HEK293T (cell line): ENCODE results near the gene DLEC1.

Source experiments
- ARNT ChIP-seq: fragments of 450-650 bp; IDR thresholded peaks from 2 replicates; pipeline ENCODE4 v1.6.1; 2017; ENCODE audit warnings: mild to moderate bottlenecking
- BHLHE40 ChIP-seq: fragments of 450-650 bp; IDR thresholded peaks from 2 replicates; pipeline ENCODE4 v1.6.1; 2016; ENCODE audit warnings: mild to moderate bottlenecking, moderate library complexity, borderline replicate concordance
- ELF4 ChIP-seq: fragments of 450-650 bp; IDR thresholded peaks from 2 replicates; pipeline ENCODE4 v1.6.1; 2017; ENCODE audit warnings: antibody characterized with exemption
- FOXK2 ChIP-seq: fragments of 450-650 bp; IDR thresholded peaks from 2 replicates; pipeline ENCODE4 v1.6.1; 2016; ENCODE audit warnings: mild to moderate bottlenecking
- FOXM1 ChIP-seq: fragments of 450-650 bp; IDR thresholded peaks from 2 replicates; pipeline ENCODE4 v1.6.1; 2017; ENCODE audit warnings: mild to moderate bottlenecking, borderline replicate concordance
- HDGF ChIP-seq: fragments of 450-650 bp; IDR thresholded peaks from 2 replicates; pipeline ENCODE4 v1.6.1; 2017; ENCODE audit warnings: antibody characterized with exemption, borderline replicate concordance
- LEF1 ChIP-seq: fragments of 450-650 bp; IDR thresholded peaks from 2 replicates; pipeline ENCODE4 v1.6.1; 2017; ENCODE audit warnings: mild to moderate bottlenecking, borderline replicate concordance
- NFRKB ChIP-seq: fragments of 450-650 bp; IDR thresholded peaks from 2 replicates; pipeline ENCODE4 v1.6.1; 2016; ENCODE audit warnings: mild to moderate bottlenecking, moderate library complexity
- PKNOX1 ChIP-seq: fragments of 450-650 bp; IDR thresholded peaks from 2 replicates; pipeline ENCODE4 v1.6.1; 2016
- SP1 ChIP-seq: fragments of 450-650 bp; IDR thresholded peaks from 2 replicates; pipeline ENCODE4 v1.6.1; 2017
- SUZ12 ChIP-seq: fragments of 450-650 bp; IDR thresholded peaks from 2 replicates; pipeline ENCODE4 v1.6.1; 2016; ENCODE audit warnings: mild to moderate bottlenecking
- TARDBP ChIP-seq: fragments of 450-650 bp; IDR thresholded peaks from 2 replicates; pipeline ENCODE4 v1.6.1; 2016

- TF ChIP-seq BHLHE40 (no peak), SUZ12 (no peak), ELF4 (no peak), SP1 (no peak), HDGF (no peak), FOXM1 (no peak), LEF1 (no peak), PKNOX1 (no peak), ARNT (no peak), TARDBP (no peak), NFRKB (no peak), FOXK2 (no peak)
Observed at GRCh38 chr3:38019658-38020341, 19.2 kb upstream of the DLEC1 start.
